ENCODE results near the gene PXYLP1.

Gene PXYLP1

DNA sequence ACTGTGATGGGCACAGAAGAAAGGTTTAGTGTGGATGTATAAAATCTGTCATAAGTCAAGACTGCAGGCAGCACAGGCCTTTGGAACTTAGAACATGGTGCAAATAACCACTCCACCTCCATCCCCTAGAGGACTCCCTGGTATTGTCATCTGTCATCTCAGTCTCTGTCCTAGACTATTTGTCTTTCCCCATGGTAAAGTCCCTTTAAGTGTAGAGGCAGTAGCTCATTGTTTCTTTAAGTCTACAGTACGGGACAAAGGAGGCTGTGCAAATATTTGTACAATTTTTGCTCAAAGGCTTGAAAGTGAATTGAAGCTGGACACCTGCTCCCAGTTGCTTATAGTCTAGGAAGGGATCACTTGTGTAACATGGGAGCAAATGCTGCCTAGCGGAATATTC, 3.2 kb upstream of the PXYLP1 start:
- TF ChIP-seq, protein P1, sequence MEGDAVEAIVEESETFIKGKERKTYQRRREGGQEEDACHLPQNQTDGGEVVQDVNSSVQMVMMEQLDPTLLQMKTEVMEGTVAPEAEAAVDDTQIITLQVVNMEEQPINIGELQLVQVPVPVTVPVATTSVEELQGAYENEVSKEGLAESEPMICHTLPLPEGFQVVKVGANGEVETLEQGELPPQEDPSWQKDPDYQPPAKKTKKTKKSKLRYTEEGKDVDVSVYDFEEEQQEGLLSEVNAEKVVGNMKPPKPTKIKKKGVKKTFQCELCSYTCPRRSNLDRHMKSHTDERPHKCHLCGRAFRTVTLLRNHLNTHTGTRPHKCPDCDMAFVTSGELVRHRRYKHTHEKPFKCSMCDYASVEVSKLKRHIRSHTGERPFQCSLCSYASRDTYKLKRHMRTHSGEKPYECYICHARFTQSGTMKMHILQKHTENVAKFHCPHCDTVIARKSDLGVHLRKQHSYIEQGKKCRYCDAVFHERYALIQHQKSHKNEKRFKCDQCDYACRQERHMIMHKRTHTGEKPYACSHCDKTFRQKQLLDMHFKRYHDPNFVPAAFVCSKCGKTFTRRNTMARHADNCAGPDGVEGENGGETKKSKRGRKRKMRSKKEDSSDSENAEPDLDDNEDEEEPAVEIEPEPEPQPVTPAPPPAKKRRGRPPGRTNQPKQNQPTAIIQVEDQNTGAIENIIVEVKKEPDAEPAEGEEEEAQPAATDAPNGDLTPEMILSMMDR (IDR thresholded peaks at IDR 0.05; ENCODE audit: borderline replicate concordance, extremely low read depth, low read length, poor library complexity, severe bottlenecking): peak; percentile 34
- TF ChIP-seq EZH2 (IDR thresholded peaks at IDR 0.05; ENCODE audit: borderline replicate concordance, low read depth, low read length, severe bottlenecking): no peak
- Histone ChIP-seq H3K27me3 (ENCODE audit: insufficient read depth, low read length, poor library complexity) (no peaks in the 10 kb centered on the region), H3K4me3 (ENCODE audit: low read depth in 1 of 2, low read length in 2 of 2) (0 out of 4 replicates have a peak overlapping the region, but pooled peaks of 1 of the 2 experiments have one; percentile 8), H3K9ac (ENCODE audit: low read depth, low read length) (peak overlapping the region; percentile 98), H2AFZ (ENCODE audit: low read depth, low read length) (no peak overlapping the region), H3K4me1 (ENCODE audit: insufficient read depth, low read length) (peaks cover 55% of the 10 kb centered on the region), H3K27ac (ENCODE audit: low read length) (peak overlapping the region; percentile 100), H3K9me3 (ENCODE audit: insufficient read depth, low read length, severe bottlenecking) (peaks cover 5% of the 10 kb centered on the region), H3K4me2 (ENCODE audit: insufficient read depth, low read length) (peak overlapping the region; percentile 83), H3K79me2 (ENCODE audit: insufficient read depth, low read length) (peaks cover 25% of the 10 kb centered on the region), H4K20me1 (ENCODE audit: insufficient read depth, low read length) (peaks cover 1% of the 10 kb centered on the region), H3K36me3 (ENCODE audit: insufficient read depth, low read length) (peaks cover 10% of the 10 kb centered on the region; the same call in 1 of the 2 replicates)
- ATAC-seq (ENCODE audit: insufficient read depth, low read depth): no peak
- no peak for DNase-seq

DNA sequence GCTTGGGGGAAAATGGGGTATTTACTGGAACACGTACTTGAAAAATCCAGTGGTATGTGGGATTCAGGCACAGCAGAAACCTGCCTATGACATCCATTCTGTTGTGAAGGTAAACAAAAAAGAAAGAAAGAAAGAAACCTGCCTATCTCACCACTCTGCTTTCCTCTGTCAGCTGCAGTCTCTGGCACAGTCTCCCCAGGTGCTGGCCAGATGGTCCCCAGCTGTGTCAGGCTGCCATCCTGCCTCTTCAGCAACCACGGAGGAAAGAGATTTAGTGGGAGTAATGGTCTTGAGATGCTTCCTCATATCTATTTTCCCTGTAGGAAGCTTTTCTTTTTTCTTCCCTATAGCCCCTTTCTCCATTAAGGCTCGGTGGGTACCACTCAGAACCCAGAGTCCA, 2.5 kb upstream of the PXYLP1 start:
- peak; percentile 61 for DNase-seq
- peak overlapping the region; percentile 83 for H3K4me2 ChIP-seq (ENCODE audit: insufficient read depth, low read length)

DNA sequence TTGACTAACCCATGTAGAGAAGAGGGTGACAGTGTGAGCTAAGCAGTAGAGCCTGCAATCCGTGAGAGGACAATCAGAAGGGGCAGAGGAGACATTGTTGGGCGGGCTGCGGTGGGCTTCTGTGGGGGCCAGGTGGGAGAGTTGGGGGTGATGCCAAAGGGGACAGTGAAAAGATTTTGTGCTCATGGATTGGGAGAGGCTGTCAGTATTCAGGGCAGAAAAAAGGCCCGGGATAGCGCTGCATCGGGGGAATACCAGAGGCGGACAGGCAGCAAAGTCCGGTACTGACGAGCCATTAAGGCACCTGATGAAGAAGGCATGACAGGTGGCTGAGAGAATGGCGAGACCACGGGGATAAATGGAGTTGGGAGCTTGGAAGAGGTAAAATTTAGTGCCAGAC, 1.3 kb upstream of the PXYLP1 start:
- no peaks in the 10 kb centered on the region for H3K9me3 ChIP-seq (ENCODE audit: insufficient read depth, low read length, severe bottlenecking)
- H3K27me3 ChIP-seq (ENCODE audit: insufficient read depth, low read length, poor library complexity): no peaks in the 10 kb centered on the region
- peaks cover 29% of the 10 kb centered on the region for H3K36me3 ChIP-seq (ENCODE audit: insufficient read depth, low read length)
- DNase-seq (no peak), ATAC-seq (ENCODE audit: insufficient read depth, low read depth) (no peak)
- H3K4me3 ChIP-seq (ENCODE audit: low read depth in 1 of 2, low read length in 2 of 2): peak overlapping the region in 1 of 2 experiments; percentile 77; a peak in 2 of 4 replicates
- peak overlapping the region; percentile 98 for H3K9ac ChIP-seq (ENCODE audit: low read depth, low read length)
- H3K79me2 ChIP-seq (ENCODE audit: insufficient read depth, low read length): peaks cover 44% of the 10 kb centered on the region
- peaks cover 74% of the 10 kb centered on the region for H3K4me1 ChIP-seq (ENCODE audit: insufficient read depth, low read length)
- TF ChIP-seq, protein P1 (IDR thresholded peaks at IDR 0.05; ENCODE audit: borderline replicate concordance, extremely low read depth, low read length, poor library complexity, severe bottlenecking): no peak
- no peak for TF ChIP-seq EZH2 (IDR thresholded peaks at IDR 0.05; ENCODE audit: borderline replicate concordance, low read depth, low read length, severe bottlenecking)
- H2AFZ ChIP-seq (ENCODE audit: low read depth, low read length): peak overlapping the region; percentile 90; the same call in 1 of the 2 replicates
- peaks cover 20% of the 10 kb centered on the region for H4K20me1 ChIP-seq (ENCODE audit: insufficient read depth, low read length)
- peak overlapping the region; percentile 100 for H3K27ac ChIP-seq (ENCODE audit: low read length)
- H3K4me2 ChIP-seq (ENCODE audit: insufficient read depth, low read length): peak overlapping the region; percentile 83

More for the DNA sequence above, 2.5 kb upstream of the PXYLP1 start:
- no peak for TF ChIP-seq EZH2 (IDR thresholded peaks at IDR 0.05; ENCODE audit: borderline replicate concordance, low read depth, low read length, severe bottlenecking)
- TF ChIP-seq, protein P1 (IDR thresholded peaks at IDR 0.05; ENCODE audit: borderline replicate concordance, extremely low read depth, low read length, poor library complexity, severe bottlenecking): no peak
- peaks cover 9% of the 10 kb centered on the region for H4K20me1 ChIP-seq (ENCODE audit: insufficient read depth, low read length)
- H3K9ac ChIP-seq (ENCODE audit: low read depth, low read length): peak overlapping the region; percentile 98
- H3K4me1 ChIP-seq (ENCODE audit: insufficient read depth, low read length): peaks cover 63% of the 10 kb centered on the region
- H3K4me3 ChIP-seq (ENCODE audit: low read depth in 1 of 2, low read length in 2 of 2): peak overlapping the region in 1 of 2 experiments; percentile 77; a peak in 1 of 4 replicates
- H3K27me3 ChIP-seq (ENCODE audit: insufficient read depth, low read length, poor library complexity): no peaks in the 10 kb centered on the region
- peak overlapping the region; percentile 24; the same call in 1 of the 2 replicates for H2AFZ ChIP-seq (ENCODE audit: low read depth, low read length)
- peaks cover 17% of the 10 kb centered on the region for H3K36me3 ChIP-seq (ENCODE audit: insufficient read depth, low read length)
- peak overlapping the region; percentile 100 for H3K27ac ChIP-seq (ENCODE audit: low read length)
- H3K79me2 ChIP-seq (ENCODE audit: insufficient read depth, low read length): peaks cover 32% of the 10 kb centered on the region
- ATAC-seq (ENCODE audit: insufficient read depth, low read depth): no peak
- H3K9me3 ChIP-seq (ENCODE audit: insufficient read depth, low read length, severe bottlenecking): no peaks in the 10 kb centered on the region

Measured in DND-41 (cell line).